ENCODE results near the gene SELENOM.

SELENOM gene

DNA sequence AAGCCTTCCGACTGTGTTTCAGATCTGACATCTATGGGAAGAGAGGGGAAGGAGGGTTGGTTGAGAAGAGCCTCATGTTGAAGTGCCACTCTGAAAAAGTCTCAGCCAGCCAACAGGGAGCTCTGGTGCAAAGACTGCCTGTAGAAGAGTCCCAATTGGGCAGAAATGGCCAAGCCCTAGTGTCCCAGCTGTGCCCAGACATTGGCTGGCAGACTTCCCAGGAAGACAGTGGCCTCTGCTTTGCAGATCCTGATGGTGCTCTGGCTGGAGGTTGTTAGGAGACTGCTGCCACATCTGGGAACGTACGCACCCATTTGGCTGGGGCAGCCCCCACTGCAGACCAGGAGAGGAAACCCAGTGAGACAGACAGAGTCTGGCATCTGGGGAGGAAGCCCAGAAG, 36.2 kb upstream of the SELENOM start:
- H3K36me3 ChIP-seq (replicated peaks; ENCODE audit: insufficient read depth, low read length): no peaks in the 10 kb centered on the region
- H3K27ac ChIP-seq (ENCODE audit: low read length): no peak overlapping the region
- H3K4me2 ChIP-seq (ENCODE audit: low read depth, low read length): no peak overlapping the region
- H3K9me2 ChIP-seq (replicated peaks; ENCODE audit: insufficient read depth, low read length): no peaks in the 10 kb centered on the region
- no peaks in the 10 kb centered on the region for H3K9me3 ChIP-seq (replicated peaks; ENCODE audit: insufficient read depth, low read length)
- peaks cover 8% of the 10 kb centered on the region; the same call in 1 of the 2 replicates for H3K27me3 ChIP-seq (replicated peaks; ENCODE audit: insufficient read depth, low read length)
- no peak overlapping the region for H3K4me3 ChIP-seq (ENCODE audit: low read length)
- no peaks in the 10 kb centered on the region for H3F3A ChIP-seq (ENCODE audit: insufficient read depth, low read length)
- H3K4me1 ChIP-seq (ENCODE audit: low read length): no peaks in the 10 kb centered on the region
- H3K79me2 ChIP-seq (ENCODE audit: low read length): no peaks in the 10 kb centered on the region
- no peak for DNase-seq
- no peak for TF ChIP-seq EZH2 (optimal IDR thresholded peaks at IDR 0.05; ENCODE audit: low read depth, low read length)
- TF ChIP-seq EZH2phosphoT487 (IDR thresholded peaks at IDR 0.05; ENCODE audit: low read length): no peak
- TF ChIP-seq, protein P1, sequence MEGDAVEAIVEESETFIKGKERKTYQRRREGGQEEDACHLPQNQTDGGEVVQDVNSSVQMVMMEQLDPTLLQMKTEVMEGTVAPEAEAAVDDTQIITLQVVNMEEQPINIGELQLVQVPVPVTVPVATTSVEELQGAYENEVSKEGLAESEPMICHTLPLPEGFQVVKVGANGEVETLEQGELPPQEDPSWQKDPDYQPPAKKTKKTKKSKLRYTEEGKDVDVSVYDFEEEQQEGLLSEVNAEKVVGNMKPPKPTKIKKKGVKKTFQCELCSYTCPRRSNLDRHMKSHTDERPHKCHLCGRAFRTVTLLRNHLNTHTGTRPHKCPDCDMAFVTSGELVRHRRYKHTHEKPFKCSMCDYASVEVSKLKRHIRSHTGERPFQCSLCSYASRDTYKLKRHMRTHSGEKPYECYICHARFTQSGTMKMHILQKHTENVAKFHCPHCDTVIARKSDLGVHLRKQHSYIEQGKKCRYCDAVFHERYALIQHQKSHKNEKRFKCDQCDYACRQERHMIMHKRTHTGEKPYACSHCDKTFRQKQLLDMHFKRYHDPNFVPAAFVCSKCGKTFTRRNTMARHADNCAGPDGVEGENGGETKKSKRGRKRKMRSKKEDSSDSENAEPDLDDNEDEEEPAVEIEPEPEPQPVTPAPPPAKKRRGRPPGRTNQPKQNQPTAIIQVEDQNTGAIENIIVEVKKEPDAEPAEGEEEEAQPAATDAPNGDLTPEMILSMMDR (IDR thresholded peaks at IDR 0.05; ENCODE audit: low read length): no peak
- H2AFZ ChIP-seq (ENCODE audit: low read length): no peak overlapping the region
- no peaks in the 10 kb centered on the region for H4K20me1 ChIP-seq (ENCODE audit: insufficient read depth, low read length)
- H3K9ac ChIP-seq (ENCODE audit: low read length): no peak overlapping the region

DNA sequence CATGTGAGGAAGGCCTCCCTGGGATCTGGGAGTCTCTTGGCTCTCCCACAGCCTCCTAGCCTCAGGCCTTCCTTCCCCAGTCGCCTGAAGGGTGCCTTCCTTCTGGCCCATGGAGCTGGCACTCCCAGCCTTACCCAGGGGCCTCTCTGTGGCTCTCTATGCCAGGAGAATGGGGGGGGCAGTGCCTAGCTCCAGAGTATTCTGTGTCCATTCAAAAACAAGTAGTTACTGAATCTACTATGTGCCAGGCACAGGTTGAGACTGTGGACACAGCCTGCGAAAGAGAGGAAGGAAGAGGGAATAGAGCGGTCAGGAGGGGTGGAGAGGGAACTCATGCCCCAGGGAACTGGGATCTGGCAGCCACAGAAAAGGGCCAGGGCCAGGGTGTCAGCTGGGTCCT, 35.7 kb upstream of the SELENOM start:
- TF ChIP-seq EZH2 (optimal IDR thresholded peaks at IDR 0.05; ENCODE audit: low read depth, low read length) (no peak), EZH2phosphoT487 (IDR thresholded peaks at IDR 0.05; ENCODE audit: low read length) (no peak)
- TF ChIP-seq, protein P1 (IDR thresholded peaks at IDR 0.05; ENCODE audit: low read length): no peak
- H3K36me3 ChIP-seq (replicated peaks; ENCODE audit: insufficient read depth, low read length): no peaks in the 10 kb centered on the region
- H3K9me3 ChIP-seq (replicated peaks; ENCODE audit: insufficient read depth, low read length): no peaks in the 10 kb centered on the region

DNA sequence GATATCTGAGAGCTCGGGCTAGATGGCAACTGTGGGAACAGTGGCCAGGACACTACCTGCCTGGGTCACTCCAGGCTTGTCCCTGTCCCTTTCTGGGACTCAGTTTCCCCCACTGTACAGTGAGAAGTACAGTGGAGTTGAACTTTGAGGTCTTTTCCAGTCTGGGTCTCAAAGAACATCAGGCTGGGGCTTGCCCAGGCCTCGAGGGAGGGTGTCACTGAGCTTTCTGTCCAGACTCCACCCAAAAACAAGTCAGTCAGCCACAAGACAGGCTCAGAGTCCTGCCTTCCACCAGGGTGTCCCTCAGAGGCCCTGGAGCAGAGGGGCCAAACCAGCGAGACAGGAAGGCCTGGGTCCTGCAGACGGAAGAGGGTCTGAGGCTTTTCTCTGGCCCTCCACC, 34.9 kb upstream of the SELENOM start:
- no peaks in the 10 kb centered on the region for H3K9me3 ChIP-seq (replicated peaks; ENCODE audit: insufficient read depth, low read length)
- no peaks in the 10 kb centered on the region for H3K4me1 ChIP-seq (ENCODE audit: low read length)
- H3K9me2 ChIP-seq (replicated peaks; ENCODE audit: insufficient read depth, low read length): no peaks in the 10 kb centered on the region
- H3K4me3 ChIP-seq (ENCODE audit: low read length): no peak overlapping the region
- no peaks in the 10 kb centered on the region for H3K36me3 ChIP-seq (replicated peaks; ENCODE audit: insufficient read depth, low read length)
- H3K9ac ChIP-seq (ENCODE audit: low read length): no peak overlapping the region
- H3K79me2 ChIP-seq (ENCODE audit: low read length): no peaks in the 10 kb centered on the region
- H3K4me2 ChIP-seq (ENCODE audit: low read depth, low read length): no peak overlapping the region
- TF ChIP-seq, protein P1 (IDR thresholded peaks at IDR 0.05; ENCODE audit: low read length): no peak
- peaks cover 8% of the 10 kb centered on the region; the same call in 1 of the 2 replicates for H3K27me3 ChIP-seq (replicated peaks; ENCODE audit: insufficient read depth, low read length)
- no peaks in the 10 kb centered on the region for H4K20me1 ChIP-seq (ENCODE audit: insufficient read depth, low read length)
- H3F3A ChIP-seq (ENCODE audit: insufficient read depth, low read length): no peaks in the 10 kb centered on the region
- no peak overlapping the region for H3K27ac ChIP-seq (ENCODE audit: low read length)
- no peak for DNase-seq
- no peak overlapping the region for H2AFZ ChIP-seq (ENCODE audit: low read length)

More for the DNA sequence above, 35.7 kb upstream of the SELENOM start:
- Histone ChIP-seq H3K4me3 (ENCODE audit: low read length) (no peak overlapping the region), H3K4me2 (ENCODE audit: low read depth, low read length) (no peak overlapping the region), H3F3A (ENCODE audit: insufficient read depth, low read length) (no peaks in the 10 kb centered on the region), H3K27me3 (replicated peaks; ENCODE audit: insufficient read depth, low read length) (peaks cover 8% of the 10 kb centered on the region; the same call in 1 of the 2 replicates), H3K9me2 (replicated peaks; ENCODE audit: insufficient read depth, low read length) (no peaks in the 10 kb centered on the region), H3K27ac (ENCODE audit: low read length) (no peak overlapping the region), H2AFZ (ENCODE audit: low read length) (no peak overlapping the region), H4K20me1 (ENCODE audit: insufficient read depth, low read length) (no peaks in the 10 kb centered on the region), H3K79me2 (ENCODE audit: low read length) (no peaks in the 10 kb centered on the region), H3K9ac (ENCODE audit: low read length) (no peak overlapping the region), H3K4me1 (ENCODE audit: low read length) (no peaks in the 10 kb centered on the region)
- no peak for DNase-seq
